ENCODE results near the gene SYT5.

The SYT5 gene

DNA sequence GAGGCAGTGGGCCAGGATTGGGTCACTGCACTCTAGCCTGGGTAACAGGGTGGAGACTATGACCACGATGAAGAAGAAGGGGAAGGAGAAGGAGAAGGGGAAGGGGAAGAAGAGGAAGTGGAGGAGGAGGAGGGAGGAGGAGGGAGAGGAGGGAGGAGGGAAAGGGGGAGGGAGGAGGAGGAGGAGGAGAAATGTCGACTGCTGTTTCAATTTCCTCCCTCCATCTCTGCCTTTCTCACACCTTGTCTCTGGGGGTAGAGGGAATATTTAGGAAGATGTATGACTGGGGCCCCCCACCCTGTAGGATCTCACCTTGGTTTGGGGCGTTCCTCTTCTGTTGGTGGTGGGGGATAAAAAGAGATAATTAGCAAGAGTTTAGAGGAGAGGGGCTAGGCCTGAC lies 34.9 kb downstream of the SYT5 start:
- no peak for DNase-seq

DNA sequence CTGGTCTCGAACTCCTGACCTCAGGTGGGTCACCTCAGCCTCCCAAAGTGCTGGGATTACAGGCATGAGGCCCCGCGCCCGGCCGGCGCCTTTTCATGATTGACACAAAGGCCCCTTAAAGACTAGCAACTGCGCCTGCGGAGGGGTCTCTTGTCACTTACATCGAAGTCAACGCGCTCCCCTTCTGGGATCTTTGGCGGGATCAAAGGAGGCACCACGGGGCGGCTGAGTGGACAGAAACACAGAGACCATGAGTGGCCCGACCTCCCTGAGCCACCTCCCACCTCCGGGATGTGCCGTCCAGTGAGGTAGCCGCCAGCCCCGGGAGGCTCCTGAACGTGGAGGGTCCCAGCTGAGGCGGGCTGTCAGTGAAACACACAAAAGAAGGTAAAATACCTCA lies 38.4 kb downstream of the SYT5 start:
- DNase-seq = no peak

DNA sequence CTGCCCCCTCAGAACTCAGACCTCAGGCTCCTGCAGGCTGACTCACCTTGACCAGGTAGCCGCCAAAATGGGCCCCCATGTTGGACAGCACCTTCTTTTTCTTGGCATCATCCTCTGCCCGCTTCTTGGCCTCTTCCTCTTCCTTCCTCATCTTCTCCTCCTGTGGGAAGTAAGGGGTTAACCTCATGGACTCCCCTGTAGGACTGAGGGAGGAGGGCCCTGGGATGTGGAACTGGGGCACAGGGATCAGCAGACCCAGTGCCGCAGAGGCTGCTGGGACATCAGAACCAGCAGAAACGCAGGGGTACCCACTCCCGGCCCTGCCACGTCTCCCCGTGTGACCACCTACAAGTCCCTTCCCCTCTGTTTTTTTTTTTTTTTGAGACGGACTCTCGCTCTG lies 42.2 kb downstream of the SYT5 start:
- DNase-seq = no peak

DNA sequence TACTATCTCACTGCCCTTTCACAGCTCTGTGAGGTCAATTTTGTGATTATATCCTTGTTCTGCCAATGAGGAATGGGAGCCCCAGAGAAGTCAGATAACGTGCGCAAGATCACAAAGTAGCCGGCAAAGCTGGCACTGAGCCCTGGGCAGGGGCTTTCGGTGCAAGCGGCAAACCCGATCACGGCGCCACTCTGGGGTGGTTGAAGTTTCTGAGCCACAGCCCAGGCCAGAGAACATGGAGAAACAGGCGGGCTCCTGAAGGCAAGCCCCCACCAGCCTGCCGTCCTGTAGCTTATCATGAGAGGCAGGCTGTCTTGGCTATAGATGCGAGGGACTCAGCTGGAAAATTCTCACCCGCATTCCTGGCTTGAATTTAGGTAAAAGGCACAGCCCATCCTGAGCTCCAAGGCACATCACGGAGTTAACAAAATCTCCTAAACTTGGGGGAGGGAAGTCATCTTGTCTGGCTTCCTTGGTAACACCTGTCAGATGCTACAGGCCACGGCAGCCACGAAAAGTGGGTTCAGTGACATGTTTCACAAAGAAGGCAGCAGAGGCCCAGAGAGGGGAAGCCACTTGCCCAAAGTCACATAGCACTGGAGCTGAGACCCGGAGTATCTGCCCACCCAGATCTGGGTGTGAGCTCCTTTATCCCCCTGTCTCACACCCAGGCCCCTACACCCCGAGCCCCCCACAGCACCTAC lies 43.5 kb downstream of the SYT5 start:
- DNase-seq = peak in 1 of 5 experiments; percentile 25

DNA sequence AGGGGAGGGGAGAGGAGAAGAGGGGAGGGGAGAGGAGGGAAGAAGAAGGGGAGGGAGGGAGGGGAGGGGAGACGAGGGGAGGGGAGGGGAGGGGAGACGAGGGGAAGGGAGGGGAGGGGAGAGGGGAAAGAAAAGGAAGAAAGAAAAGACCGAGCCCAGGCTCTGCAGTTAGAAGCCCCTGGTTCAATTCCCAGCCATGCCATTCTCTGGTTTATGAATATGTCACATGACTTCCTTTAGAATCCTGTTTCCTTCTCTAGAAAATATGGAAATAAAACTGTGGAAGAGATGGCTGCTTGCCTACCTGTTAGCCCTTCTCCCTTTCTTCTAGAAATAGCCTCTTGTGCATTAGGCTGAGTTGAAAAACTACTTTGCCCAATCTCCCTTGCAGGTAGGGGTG lies 45.4 kb downstream of the SYT5 start:
- DNase-seq = no peak

DNA sequence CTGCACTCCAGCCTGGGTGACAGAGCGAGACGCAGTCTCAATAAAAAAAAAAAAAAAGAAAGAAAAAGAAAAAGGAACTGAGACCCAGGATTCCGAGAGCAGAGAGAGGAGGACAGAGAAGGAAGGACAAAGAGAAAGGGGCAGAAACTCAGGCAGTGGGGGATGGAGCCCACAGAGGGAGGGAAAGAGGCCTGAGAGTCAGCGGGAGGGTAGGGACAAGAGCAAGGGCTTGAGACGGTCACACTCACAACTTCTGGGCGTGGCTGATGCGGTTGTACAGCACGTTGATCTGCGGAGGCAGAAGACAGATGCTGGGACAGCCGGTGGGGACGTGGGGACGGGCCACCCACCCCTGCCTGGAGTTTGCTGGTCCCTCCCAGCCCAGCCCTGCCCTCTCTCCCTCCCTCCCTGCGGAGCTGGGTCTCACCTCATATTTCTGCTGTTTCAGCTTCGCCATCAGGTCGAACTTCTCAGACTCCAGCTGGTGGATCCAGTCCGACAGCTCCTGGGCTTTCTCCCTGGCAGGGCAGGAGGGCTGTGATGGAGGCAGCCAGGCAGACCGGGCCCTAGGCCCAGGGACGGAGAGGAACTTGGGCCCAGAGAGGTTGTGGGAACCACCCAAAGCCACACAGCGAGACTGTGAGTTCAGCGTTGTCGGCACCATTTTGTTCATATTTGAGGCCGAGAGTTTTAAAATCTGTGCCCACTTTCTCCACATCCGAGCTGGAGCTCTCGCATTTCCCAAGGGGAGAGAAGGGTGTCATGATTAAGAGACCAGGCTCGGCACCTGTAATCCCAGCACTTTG lies 46.2 kb downstream of the SYT5 start:
- no peak for DNase-seq

DNA sequence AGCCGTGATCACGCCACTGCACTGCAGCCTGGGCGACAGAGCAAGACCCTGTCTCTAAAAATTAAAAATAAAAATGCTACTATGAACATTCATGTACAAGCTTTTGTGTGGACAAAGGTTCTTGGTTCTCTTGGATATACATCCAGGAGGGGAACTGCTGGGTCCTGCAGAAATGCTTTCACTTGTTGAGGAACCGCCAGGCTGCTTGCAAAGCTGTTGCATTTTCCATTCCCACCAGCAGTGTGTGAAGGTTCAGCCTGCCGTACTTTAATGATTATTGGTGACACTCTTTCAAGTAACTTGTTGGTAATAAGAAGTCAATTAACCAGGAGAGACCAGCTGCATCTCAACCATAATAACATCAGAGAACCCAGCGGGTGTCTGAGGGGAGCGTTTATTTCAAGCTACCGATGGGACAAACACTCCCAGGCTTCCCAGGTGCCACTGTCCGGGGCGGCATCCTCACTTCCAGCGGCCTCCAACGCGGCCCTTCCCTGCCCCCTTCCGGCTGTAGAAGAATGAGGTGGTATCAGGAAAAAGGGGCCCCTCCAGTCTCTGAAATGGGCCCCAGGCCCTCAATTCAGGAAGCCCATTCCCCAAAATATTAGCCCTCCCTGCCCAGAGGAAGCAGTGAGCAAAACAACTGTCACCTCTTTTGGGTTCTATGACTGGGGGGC lies 47.5 kb downstream of the SYT5 start:
- no peak for DNase-seq

DNA sequence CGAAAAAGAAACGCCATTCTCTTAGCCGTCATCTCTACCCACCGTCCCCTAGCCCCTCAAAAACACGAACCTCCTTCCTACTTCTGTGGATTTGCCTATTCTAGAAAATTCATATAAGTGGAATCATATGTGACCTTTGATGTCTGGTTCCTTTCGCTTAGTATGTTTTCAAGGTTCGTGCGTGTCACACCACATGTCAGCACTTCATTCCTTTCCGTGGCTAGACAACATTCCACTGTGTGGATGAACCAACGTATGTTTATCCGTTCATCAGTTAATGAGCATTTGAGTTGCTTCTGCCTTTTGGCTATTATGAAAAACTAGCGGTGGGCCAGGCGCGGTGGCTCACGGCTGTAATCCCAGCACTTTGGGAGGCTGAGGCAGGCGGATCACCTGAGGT lies 48.7 kb downstream of the SYT5 start:
- DNase-seq = no peak

Data from T-helper 2 cell (primary cell).